ENCODE measurements around the gene PIF1.

PIF1 gene

DNA sequence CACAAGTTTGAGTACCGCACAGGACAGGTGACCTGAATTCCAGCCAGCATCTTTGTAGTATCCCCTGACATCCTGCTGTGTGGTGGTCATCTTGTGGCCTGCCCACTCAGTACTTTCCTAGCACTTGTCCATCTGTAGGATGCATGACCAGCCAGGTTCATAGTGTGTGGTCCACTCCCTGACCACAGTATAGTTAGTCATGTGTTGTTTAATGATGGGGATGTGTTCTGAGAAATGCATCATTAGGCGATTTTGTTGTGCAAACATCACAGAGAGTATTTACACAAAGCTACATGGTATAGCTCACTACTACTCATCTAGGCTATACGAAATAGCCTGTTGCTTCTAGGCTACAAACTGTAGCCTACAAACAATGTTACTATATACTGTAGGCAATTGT lies 33.2 kb downstream of the PIF1 start:
- TF ChIP-seq, protein P1, sequence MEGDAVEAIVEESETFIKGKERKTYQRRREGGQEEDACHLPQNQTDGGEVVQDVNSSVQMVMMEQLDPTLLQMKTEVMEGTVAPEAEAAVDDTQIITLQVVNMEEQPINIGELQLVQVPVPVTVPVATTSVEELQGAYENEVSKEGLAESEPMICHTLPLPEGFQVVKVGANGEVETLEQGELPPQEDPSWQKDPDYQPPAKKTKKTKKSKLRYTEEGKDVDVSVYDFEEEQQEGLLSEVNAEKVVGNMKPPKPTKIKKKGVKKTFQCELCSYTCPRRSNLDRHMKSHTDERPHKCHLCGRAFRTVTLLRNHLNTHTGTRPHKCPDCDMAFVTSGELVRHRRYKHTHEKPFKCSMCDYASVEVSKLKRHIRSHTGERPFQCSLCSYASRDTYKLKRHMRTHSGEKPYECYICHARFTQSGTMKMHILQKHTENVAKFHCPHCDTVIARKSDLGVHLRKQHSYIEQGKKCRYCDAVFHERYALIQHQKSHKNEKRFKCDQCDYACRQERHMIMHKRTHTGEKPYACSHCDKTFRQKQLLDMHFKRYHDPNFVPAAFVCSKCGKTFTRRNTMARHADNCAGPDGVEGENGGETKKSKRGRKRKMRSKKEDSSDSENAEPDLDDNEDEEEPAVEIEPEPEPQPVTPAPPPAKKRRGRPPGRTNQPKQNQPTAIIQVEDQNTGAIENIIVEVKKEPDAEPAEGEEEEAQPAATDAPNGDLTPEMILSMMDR (IDR thresholded peaks at IDR 0.05; ENCODE audit: low read depth, low read length): no peak
- DNase-seq (ENCODE audit: extremely low read depth, low read depth): no peak

DNA sequence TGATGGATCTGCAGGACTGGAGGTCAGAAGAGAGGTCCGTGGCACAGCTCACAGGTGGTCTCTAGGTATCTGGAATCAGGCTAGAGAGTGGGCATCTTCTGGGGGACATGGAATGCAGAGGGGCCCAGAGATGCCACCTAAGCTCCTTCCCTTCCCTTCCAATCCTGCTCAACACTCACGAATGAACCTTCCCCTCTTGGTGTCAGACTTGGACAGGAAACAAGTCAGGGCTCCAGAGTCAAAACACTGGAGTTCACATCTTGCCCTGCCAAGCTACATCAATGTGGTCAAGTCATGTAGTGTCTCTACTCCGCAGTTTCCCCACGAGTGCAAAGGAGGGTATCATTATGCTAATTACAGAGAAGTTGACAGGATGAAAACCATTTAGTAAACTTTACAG lies 34.0 kb downstream of the PIF1 start:
- DNase-seq (ENCODE audit: extremely low read depth, low read depth): no peak
- TF ChIP-seq, protein P1 (IDR thresholded peaks at IDR 0.05; ENCODE audit: low read depth, low read length): no peak

DNA sequence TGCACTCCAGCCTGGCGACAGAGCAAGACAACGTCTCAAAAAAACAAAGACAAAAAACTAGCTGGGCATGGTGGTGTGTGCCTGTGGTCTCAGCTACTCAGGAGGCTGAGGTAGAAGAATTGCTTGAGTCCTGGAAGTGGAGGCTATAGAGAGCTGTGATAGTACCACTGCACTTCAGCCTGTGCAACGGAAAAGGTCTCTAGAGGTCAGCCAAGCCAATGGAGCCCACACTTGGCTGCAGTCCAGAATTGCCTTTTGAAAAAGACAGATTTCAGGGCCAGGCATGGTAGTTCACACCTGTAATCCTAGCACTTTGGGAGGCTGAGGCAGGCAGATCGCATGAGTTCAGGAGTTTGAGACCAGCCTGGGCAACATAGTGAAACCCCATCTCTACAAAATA lies 41.7 kb downstream of the PIF1 start:
- no peak for DNase-seq (ENCODE audit: extremely low read depth, low read depth)
- TF ChIP-seq, protein P1 (IDR thresholded peaks at IDR 0.05; ENCODE audit: low read depth, low read length): no peak

DNA sequence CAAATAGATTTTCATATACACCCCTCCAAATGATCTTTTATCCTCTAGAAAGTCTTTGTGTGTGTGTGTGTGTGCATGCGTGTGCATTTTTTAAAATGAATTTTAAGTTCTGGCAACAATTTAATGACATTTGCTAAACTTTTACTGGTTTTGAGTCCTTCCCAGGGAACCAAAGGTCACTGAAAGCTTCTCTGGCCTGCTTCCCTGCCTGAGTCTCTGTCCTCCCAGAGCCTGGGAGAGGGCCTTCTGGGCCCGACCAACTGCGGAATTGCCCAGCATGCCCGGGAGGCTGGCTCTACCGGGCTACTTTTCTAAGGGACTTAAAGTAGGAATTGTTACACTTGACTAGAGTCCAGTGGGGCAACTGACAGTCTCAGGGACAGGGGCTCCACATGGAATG lies 42.7 kb downstream of the PIF1 start:
- TF ChIP-seq, protein P1 (IDR thresholded peaks at IDR 0.05; ENCODE audit: low read depth, low read length): no peak
- DNase-seq (ENCODE audit: extremely low read depth, low read depth): no peak

DNA sequence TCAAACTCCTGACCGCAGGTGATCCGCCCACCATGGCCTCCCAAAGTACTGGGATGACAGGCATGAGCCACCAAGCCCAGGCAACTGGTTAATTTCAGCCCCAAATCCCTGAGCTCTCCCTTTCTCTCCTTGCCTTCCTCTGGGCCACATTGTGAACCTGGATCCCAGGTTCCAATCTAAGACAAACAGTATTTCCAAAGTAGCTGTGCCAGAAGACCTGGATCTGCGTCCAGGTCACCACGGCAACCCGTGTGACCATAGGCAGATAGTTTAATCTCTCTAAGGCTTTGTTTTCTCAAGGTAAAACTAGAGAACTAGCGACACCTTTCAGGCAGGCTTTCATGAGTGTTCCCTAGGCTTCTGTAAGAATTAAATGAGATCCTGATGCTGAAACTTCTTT lies 44.1 kb downstream of the PIF1 start:
- TF ChIP-seq, protein P1 (IDR thresholded peaks at IDR 0.05; ENCODE audit: low read depth, low read length): no peak
- no peak for DNase-seq (ENCODE audit: extremely low read depth, low read depth)

DNA sequence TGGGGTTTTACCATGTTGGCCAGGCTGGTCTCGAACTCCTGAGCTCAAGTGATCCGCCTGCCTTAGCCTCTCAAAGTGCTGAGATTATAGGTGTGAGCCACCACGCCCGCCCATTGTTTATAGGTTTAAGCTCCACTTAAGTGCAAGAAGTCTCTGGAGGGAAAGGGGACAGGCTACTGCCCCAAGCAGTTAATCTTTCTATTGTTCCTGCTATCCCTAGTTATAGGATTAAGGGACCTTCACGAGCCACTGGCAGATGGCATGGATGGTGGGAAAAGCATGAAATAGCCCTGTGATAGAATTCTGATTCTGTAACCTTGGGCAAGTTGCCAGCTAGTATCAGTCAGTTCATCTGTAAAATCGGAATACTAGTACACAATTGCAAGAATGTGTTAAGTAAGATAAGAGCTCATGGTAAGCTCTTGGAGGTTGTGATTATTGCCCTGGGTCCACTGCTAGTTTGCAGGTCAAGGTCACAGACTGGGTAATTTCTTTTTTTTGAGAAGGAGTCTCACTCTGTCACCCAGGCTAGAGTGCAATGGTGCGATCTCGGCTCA lies 44.8 kb downstream of the PIF1 start:
- TF ChIP-seq, protein P1 (IDR thresholded peaks at IDR 0.05; ENCODE audit: low read depth, low read length): no peak
- no peak for DNase-seq (ENCODE audit: extremely low read depth, low read depth)

DNA sequence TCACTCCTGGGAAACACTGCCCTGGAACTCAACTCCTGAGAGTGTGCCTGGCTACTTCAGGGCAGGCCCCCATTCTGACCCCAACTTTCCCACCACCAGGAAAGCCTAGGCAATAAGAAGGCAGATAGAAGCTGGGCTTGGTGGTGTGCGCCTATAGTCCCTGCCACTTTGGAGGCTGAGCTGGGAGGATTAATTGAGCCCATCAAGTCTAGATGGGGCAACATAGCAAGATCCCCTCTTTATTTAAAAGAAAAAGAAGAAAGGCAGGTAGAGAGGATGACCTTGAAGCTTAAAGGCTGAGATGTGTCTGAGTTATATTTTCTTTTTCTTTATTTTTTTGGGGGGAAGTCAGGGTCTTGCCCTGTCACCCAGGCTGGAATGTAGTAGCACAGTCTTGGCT lies 45.8 kb downstream of the PIF1 start:
- DNase-seq (ENCODE audit: extremely low read depth, low read depth): no peak
- TF ChIP-seq, protein P1 (IDR thresholded peaks at IDR 0.05; ENCODE audit: low read depth, low read length): no peak

Data from AG09319 (cell line).